GM12878 (cell line): ENCODE data around the gene STX1B. TPM values are rescaled to one million over a fixed set of nuclear protein-coding genes. Genes with fewer than 3 reads are reported as not detected.

ENCODE experiments used
- ATAC-seq: fragments of 200-7000 bp; cut with Tn5 transposase; 3 replicates; pipeline ENCODE4 v1.9.1; 2020; ENCODE audit warnings: mild to moderate bottlenecking, moderate library complexity
- BruUV-seq: library from RNA; stranded (reverse); fragments of 400-500 nt; replicated peaks from 2 replicates; lab custom pipeline; 2021; lab: Mats Ljungman, UMichigan
- CTCF ChIA-PET: fragments of 300-600 bp; sonication (Branson Sonifier 250); formaldehyde crosslinking; extraction: SDS; loops from one replicate; lab custom pipeline; 2021; ENCODE audit warnings: inconsistent platforms; lab: Yijun Ruan, JAX
- POLR2A ChIA-PET: fragments of 350-600 bp; formaldehyde crosslinking; extraction: SDS; loops from one replicate; lab custom pipeline; 2021; ENCODE audit warnings: inconsistent platforms; lab: Charles Lee
- RAD21 ChIA-PET: fragments of 300-600 bp; sonication (Branson Sonifier 250); formaldehyde crosslinking; loops from one replicate; lab custom pipeline; 2023; ENCODE audit warnings: antibody characterized with exemption; ENCODE audit not compliant: unreplicated experiment; lab: Charles Lee
- SMC1A ChIA-PET: fragments of 300-600 bp; sonication (Branson Sonifier 250); formaldehyde crosslinking; loops from one replicate; lab custom pipeline; 2023; ENCODE audit not compliant: unreplicated experiment, uncharacterized antibody; lab: Charles Lee
- DNase-seq: peaks from one replicate; pipeline ENCODE4 v3.0.0-alpha.2; 2011; ENCODE audit warnings: low read depth, low spot score
- FAIRE-seq: peaks from 3 replicates; lab custom pipeline; 2011; peaks lifted over from hg19 to GRCh38; lab: Jason Lieb, UNC
- H2AFZ ChIP-seq: 2 replicates; pipeline ENCODE4 v1.6.0; 2011; ENCODE audit warnings: low read depth, low read length, control low read depth; ENCODE audit not compliant: control insufficient read depth
- H3K27ac ChIP-seq: 2 replicates; pipeline ENCODE4 v1.5.1; 2011; ENCODE audit warnings: control low read depth; ENCODE audit not compliant: control insufficient read depth, insufficient read depth
- H3K27me3 ChIP-seq, 2 experiments: replicated peaks in 1 of 2; 2 replicates each; pipeline versions ENCODE4 v1.6.0 to v1.6.1; 2011; ENCODE audit warnings: low read length in 1 of 2; ENCODE audit not compliant: control insufficient read depth in 2 of 2, insufficient read depth in 2 of 2
- H3K36me3 ChIP-seq, 2 experiments: 2 replicates each; pipeline ENCODE4 v1.5.1; 2011; ENCODE audit warnings: low read length in 1 of 2; ENCODE audit not compliant: control insufficient read depth in 2 of 2, insufficient read depth in 2 of 2
- H3K4me1 ChIP-seq: 2 replicates; pipeline ENCODE4 v1.6.1; 2011; ENCODE audit warnings: mild to moderate bottlenecking, low read length, moderate library complexity, mixed read lengths; ENCODE audit not compliant: control insufficient read depth, insufficient read depth
- H3K4me2 ChIP-seq: 2 replicates; pipeline ENCODE4 v1.6.0; 2011; ENCODE audit warnings: control low read depth; ENCODE audit not compliant: control insufficient read depth, insufficient read depth
- H3K4me3 ChIP-seq: fragments of 200-600 bp; sonication (generic); 2 replicates; pipeline ENCODE4 v1.5.1; 2016
- H3K79me2 ChIP-seq: 2 replicates; pipeline ENCODE4 v1.6.0; 2011; ENCODE audit warnings: low read length; ENCODE audit not compliant: control insufficient read depth, insufficient read depth
- H3K9ac ChIP-seq: 2 replicates; pipeline ENCODE4 v1.8.0; 2011; ENCODE audit warnings: low read length, control low read depth, mixed read lengths; ENCODE audit not compliant: control insufficient read depth, insufficient read depth
- H3K9me3 ChIP-seq: replicated peaks from 3 replicates; pipeline ENCODE4 v1.5.1; 2011; ENCODE audit warnings: mild to moderate bottlenecking, low read length; ENCODE audit not compliant: control insufficient read depth, insufficient read depth
- H4K20me1 ChIP-seq: 2 replicates; pipeline ENCODE4 v1.6.0; 2011; ENCODE audit not compliant: control insufficient read depth, insufficient read depth
- CEBPB ChIP-seq, 2 experiments: fragments of 150-350 bp in 1 of 2; IDR thresholded peaks; 2 replicates each; pipeline ENCODE4 v1.6.1; 2012 to 2014; ENCODE audit warnings: low read depth in 2 of 2, low read length in 2 of 2, borderline replicate concordance in 1 of 2, inconsistent platforms in 1 of 2
- GABPA ChIP-seq: IDR thresholded peaks from 2 replicates; pipeline ENCODE4 v1.6.1; 2014; ENCODE audit warnings: antibody characterized with exemption, low read depth, mild to moderate bottlenecking, inconsistent platforms
- LARP7 ChIP-seq: fragments of 450-650 bp; IDR thresholded peaks from 2 replicates; pipeline ENCODE4 v1.6.1; 2017; ENCODE audit warnings: mild to moderate bottlenecking
- NFYA ChIP-seq: IDR thresholded peaks from 2 replicates; pipeline ENCODE4 v1.6.1; 2011; ENCODE audit warnings: low read depth, mild to moderate bottlenecking, low read length, improper control_type of control experiment, borderline replicate concordance
- NR2F1 ChIP-seq: fragments of 450-650 bp; conservative IDR thresholded peaks from 2 replicates; pipeline ENCODE4 v1.6.1; 2017; ENCODE audit warnings: mild to moderate bottlenecking
- RB1 ChIP-seq: fragments of 450-650 bp; formaldehyde crosslinking; IDR thresholded peaks from 2 replicates; pipeline ENCODE4 v1.6.1; 2017; ENCODE audit warnings: mild to moderate bottlenecking, borderline replicate concordance
- REST ChIP-seq: IDR thresholded peaks from 2 replicates; pipeline ENCODE4 v1.6.1; 2012; ENCODE audit warnings: mild to moderate bottlenecking, low read depth, low read length
- SMAD5 ChIP-seq: IDR thresholded peaks from 2 replicates; pipeline ENCODE4 v1.6.1; 2016; ENCODE audit warnings: antibody characterized with exemption, low read depth
- TAF1 ChIP-seq: IDR thresholded peaks from 2 replicates; pipeline ENCODE4 v1.6.1; 2011; ENCODE audit warnings: mild to moderate bottlenecking, low read depth, low read length, borderline replicate concordance
- ZBTB4 ChIP-seq: fragments of 450-650 bp; formaldehyde crosslinking; IDR thresholded peaks from 2 replicates; pipeline ENCODE4 v1.4.0; 2022; ENCODE audit warnings: mild to moderate bottlenecking, moderate library complexity
- WGBS: methylation state at CpG from one replicate; pipeline ENCODE4 v1.1.6; 2016; ENCODE audit warnings: low lambda C conversion rate; ENCODE audit not compliant: insufficient replicate concordance, insufficient coverage; ENCODE audit errors: missing lambda C conversion rate; 5-methylcytosine and 5-hydroxymethylcytosine counted together
- in situ Hi-C: fragments of 300-500 bp; cut with MboI; formaldehyde crosslinking; loops from 9 replicates; pipeline ENCODE4 v1.14.3; 2018; ENCODE audit warnings: mixed read lengths
- intact Hi-C: fragments of 100-400 bp; cut with micrococcal nuclease; formaldehyde crosslinking; loops from one replicate; pipeline ENCODE4 v1.14.2; 2022; ENCODE audit not compliant: unreplicated experiment
- polyA plus RNA-seq, 11 experiments: library from polyadenylated mRNA; depleted of rRNA in 4 of 11; unstranded in 6 of 11; stranded (reverse) in 5 of 11; fragments of >200 nt; fragmentation: Nextera tagmentation in 4 of 11; fragmentation: Illumina TruSeq in 1 of 11; extraction: Ambion mirVana in 4 of 11; extraction: Trizol in 1 of 11; gene quantifications; 1 replicate in 1 of 11; 2 replicates in 10 of 11; pipeline versions ENCODE4 v1.2.1 to v1.2.3, GENCODE V29; 2011 to 2016; ENCODE audit warnings: inconsistent platforms in 2 of 11, missing spikeins in 2 of 11, low read depth in 1 of 11
- total RNA-seq, 4 experiments: library from RNA; depleted of rRNA in 3 of 4; stranded (reverse); fragments of >200 nt in 3 of 4; fragmentation: Illumina TruSeq in 1 of 4; extraction: Trizol in 1 of 4; gene quantifications; 2 replicates each; pipeline versions ENCODE4 v1.2.1 to v1.2.3, GENCODE V29; 2013 to 2021

STX1B gene
- total and polyA plus RNA-seq, 10 of the 15 experiments (the other 5 are each of a cell fraction or from before 2014, with no cell fraction given), result 0.22 to 2.5 (median 1.1) TPM

GRCh38 chr16:30965436-30965835 is 45.0 kb downstream of the STX1B start:
- ChIA-PET POLR2A (no interaction called here), CTCF (interaction anchor here (1.2 kb wide), 1 partner anchor 12 kb away, joined by 4 read pairs; no protein-coding TSS in a partner anchor), RAD21 (no interaction called here), SMC1A (no interaction called here)
- Histone ChIP-seq H3K4me2 (no peak overlapping the region), H3K79me2 (no peaks in the 10 kb centered on the region), H3K9me3 (no peaks in the 10 kb centered on the region), H3K4me1 (no peaks in the 10 kb centered on the region), H2AFZ (no peak overlapping the region), H3K4me3 (no peak overlapping the region), H3K9ac (no peak overlapping the region), H3K36me3 (peaks cover 22 to 31% of the 10 kb centered on the region in 2 experiments), H3K27ac (no peak overlapping the region), H3K27me3 (no peaks in the 10 kb centered on the region), H4K20me1 (no peaks in the 10 kb centered on the region)
- DNase-seq (no peak), ATAC-seq (no peak), FAIRE-seq (no peak)
- no CpG with 5 or more reads among the region's 15 CpGs for WGBS
- no peak for TF ChIP-seq CEBPB (IDR thresholded peaks at IDR 0.05; ENCODE audit: borderline replicate concordance in 1 of 2, low read depth in 2 of 2, low read length in 2 of 2)
- TF ChIP-seq LARP7, result no peak
- no peak for TF ChIP-seq SMAD5
- no peak for TF ChIP-seq ZBTB4 (CRISPR knock-in tag)
- no peak for TF ChIP-seq NFYA
- TF ChIP-seq NR2F1, result no peak
- TF ChIP-seq REST, result no peak
- TF ChIP-seq GABPA, result no peak
- TF ChIP-seq RB1, result no peak
- TF ChIP-seq TAF1, result no peak
- intact Hi-C loops (no loop called here), in situ Hi-C loops (no loop called here)
- no TSS peak for BruUV-seq
